Measurements from ENCODE around the gene DIAPH3. TPM values are rescaled to one million over a fixed set of nuclear protein-coding genes. Genes with fewer than 3 reads are reported as not detected.

Gene DIAPH3
- total RNA-seq, 6 experiments from 2014 or later = 18.4 to 38.5 (median 37.5) TPM

DNA sequence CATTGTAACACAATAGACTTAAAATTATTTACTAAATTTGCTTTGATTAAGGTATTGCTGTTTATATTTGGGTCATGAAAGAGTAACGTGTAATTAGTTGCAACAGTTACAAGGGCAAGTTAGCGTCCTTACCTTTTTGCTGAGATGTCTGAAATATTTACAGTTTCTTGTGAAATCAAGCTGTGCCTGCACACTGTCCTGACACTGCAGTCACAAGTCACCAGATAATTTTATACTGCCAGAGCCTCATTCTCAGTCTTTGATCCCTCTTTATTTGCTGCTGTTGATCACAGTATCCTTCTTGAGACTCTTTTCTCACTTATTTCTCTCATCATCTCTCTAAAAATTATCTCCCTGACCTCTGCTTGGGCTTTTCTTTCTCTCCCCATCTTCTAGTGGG lies 8.4 kb upstream of the DIAPH3 start:
- no peak overlapping the region for H3K4me3 Mint-ChIP-seq
- DNase-seq = no peak
- H3K36me3 Mint-ChIP-seq (ENCODE audit: low read depth) = no peaks in the 10 kb centered on the region
- peaks cover 5% of the 10 kb centered on the region for H3K27me3 Mint-ChIP-seq (ENCODE audit: insufficient read depth)
- no peaks in the 10 kb centered on the region for H3K4me1 Mint-ChIP-seq (ENCODE audit: low read depth)
- H3K27ac Mint-ChIP-seq = no peak overlapping the region
- TF ChIP-seq, protein P1, sequence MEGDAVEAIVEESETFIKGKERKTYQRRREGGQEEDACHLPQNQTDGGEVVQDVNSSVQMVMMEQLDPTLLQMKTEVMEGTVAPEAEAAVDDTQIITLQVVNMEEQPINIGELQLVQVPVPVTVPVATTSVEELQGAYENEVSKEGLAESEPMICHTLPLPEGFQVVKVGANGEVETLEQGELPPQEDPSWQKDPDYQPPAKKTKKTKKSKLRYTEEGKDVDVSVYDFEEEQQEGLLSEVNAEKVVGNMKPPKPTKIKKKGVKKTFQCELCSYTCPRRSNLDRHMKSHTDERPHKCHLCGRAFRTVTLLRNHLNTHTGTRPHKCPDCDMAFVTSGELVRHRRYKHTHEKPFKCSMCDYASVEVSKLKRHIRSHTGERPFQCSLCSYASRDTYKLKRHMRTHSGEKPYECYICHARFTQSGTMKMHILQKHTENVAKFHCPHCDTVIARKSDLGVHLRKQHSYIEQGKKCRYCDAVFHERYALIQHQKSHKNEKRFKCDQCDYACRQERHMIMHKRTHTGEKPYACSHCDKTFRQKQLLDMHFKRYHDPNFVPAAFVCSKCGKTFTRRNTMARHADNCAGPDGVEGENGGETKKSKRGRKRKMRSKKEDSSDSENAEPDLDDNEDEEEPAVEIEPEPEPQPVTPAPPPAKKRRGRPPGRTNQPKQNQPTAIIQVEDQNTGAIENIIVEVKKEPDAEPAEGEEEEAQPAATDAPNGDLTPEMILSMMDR (IDR thresholded peaks at IDR 0.05) = no peak
- H3K9me3 Mint-ChIP-seq = no peaks in the 10 kb centered on the region

DNA sequence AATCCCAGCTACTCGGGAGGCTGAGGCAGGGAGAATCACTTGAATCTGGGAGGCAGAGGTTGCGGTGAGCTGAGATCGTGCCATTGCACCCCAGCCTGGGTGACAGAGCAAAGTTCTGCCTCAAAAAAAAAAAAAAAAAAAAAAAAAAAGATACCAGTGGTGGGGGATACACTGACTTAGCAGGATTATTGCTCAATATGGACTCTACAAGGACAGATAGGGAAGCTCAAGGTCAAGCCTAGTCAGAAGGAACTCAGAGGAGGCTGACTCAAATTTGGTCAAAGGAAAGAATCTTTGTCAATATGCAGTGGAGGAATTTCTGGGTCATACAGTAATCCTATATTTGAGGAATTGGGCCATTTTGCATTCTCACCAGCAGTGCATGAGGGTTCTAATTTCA lies 6.7 kb upstream of the DIAPH3 start:
- TF ChIP-seq, protein P1 (IDR thresholded peaks at IDR 0.05) = no peak
- Mint-ChIP-seq H3K4me1 (ENCODE audit: low read depth) (peaks cover 6% of the 10 kb centered on the region), H3K9me3 (no peaks in the 10 kb centered on the region), H3K27me3 (ENCODE audit: insufficient read depth) (peaks cover 3% of the 10 kb centered on the region), H3K4me3 (no peak overlapping the region), H3K27ac (no peak overlapping the region), H3K36me3 (ENCODE audit: low read depth) (no peaks in the 10 kb centered on the region)
- no peak for DNase-seq

DNA sequence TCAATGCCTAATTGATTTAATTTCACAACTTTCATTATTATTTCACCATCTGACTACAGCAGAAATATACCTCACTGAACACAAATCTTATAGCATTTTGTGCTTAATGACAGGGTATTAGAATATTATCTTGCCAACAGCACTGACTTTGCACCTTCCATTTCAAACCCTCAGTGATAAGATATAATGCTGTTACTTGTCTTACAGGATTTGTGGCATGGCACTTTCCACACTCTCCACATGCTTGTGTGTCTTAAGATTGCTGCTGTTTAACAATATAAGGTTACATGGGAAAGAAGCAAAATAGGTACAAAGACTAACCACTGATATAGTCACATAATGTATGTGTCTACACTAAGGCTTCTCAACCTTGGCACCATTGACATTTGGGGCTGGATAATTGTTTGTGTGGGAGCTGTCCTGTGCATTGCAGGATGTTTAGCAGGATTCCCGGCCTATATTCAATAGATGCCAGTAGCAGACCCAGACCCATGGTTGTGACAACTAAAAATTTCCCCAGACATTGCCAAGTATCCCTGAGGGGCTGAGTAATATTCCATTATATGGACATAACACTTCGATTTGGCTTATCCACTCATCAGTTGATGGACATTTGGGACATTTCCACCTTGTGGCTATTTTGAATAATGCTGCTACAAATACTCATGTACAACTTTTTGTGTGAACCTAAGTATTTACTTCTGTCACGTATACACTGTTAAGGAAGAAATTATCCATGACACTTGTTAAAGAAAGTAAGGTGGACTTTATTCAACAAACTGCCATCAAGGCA lies 5.7 kb upstream of the DIAPH3 start:
- Mint-ChIP-seq H3K4me1 (ENCODE audit: low read depth) (peaks cover 16% of the 10 kb centered on the region), H3K36me3 (ENCODE audit: low read depth) (no peaks in the 10 kb centered on the region), H3K27ac (no peak overlapping the region), H3K4me3 (no peak overlapping the region), H3K9me3 (no peaks in the 10 kb centered on the region), H3K27me3 (ENCODE audit: insufficient read depth) (peaks cover 2% of the 10 kb centered on the region)
- DNase-seq = no peak
- TF ChIP-seq, protein P1 (IDR thresholded peaks at IDR 0.05) = peak; percentile 52

DNA sequence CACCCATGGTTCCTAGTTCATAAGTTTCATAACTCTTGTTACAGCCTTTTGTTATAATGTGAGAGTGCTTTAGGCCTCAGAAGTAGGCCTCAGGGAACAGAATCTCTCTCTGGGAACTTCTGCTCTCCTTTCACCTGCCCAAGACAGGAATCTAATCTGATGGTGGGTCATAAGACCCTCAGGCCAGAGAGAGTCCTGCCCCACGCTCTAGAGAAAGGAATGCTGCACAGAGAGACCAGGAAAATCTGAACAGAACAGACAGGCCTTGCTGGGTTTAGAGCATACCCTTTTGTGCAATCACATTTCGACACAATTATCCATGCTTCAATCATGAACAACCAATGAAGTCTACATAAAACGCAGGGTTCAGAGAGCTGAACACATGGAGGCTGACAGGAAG lies 3.4 kb upstream of the DIAPH3 start:
- DNase-seq = no peak
- Mint-ChIP-seq H3K36me3 (ENCODE audit: low read depth) (no peaks in the 10 kb centered on the region), H3K4me3 (no peak overlapping the region), H3K27ac (no peak overlapping the region), H3K4me1 (ENCODE audit: low read depth) (peaks cover 29% of the 10 kb centered on the region), H3K27me3 (ENCODE audit: insufficient read depth) (no peaks in the 10 kb centered on the region), H3K9me3 (no peaks in the 10 kb centered on the region)
- TF ChIP-seq, protein P1 (IDR thresholded peaks at IDR 0.05) = no peak

DNA sequence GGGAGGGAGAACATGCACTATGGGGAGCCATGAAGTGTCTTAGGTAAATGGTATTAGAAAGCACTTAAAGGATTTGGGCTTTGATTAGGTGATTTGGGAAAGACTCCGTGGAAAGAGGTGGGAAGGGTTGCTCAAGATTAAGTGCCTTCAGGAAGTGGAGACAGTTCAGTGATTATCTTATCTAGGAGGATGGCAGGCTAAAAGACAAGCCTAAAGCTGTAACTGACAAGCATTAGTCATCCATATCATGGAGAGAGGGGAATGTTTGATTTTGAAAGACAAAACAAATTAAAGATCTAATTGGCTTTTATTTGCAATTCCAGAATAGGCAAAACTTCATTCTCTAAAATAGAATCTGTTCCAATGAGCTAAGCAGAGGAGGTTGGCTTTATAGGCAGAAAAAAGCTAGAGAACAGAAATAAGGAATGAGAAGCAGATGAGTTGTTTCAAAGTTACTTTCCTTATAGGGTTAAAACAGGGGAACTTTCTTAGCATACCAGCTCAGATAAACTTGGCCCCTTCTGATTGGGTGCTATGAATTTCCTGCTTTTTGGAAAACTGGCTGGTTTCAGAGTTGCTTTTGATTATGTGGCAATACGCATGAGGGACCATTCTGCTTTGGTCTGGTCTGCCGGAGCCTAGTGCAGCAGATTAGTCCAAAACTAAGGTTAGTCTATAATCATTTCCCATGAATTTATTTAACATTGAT lies 1.8 kb upstream of the DIAPH3 start:
- TF ChIP-seq, protein P1 (IDR thresholded peaks at IDR 0.05) = no peak
- Mint-ChIP-seq H3K27me3 (ENCODE audit: insufficient read depth) (no peaks in the 10 kb centered on the region; the same call in 1 of the 2 replicates), H3K4me3 (peak overlapping the region; percentile 98; the same call in 1 of the 2 replicates), H3K4me1 (ENCODE audit: low read depth) (peaks cover 44% of the 10 kb centered on the region), H3K9me3 (no peaks in the 10 kb centered on the region; the same call in 1 of the 2 replicates), H3K36me3 (ENCODE audit: low read depth) (peaks cover 11% of the 10 kb centered on the region), H3K27ac (peak overlapping the region; percentile 96)
- DNase-seq = no peak

Measured in HFFc6 (cell line).